AG09309 (cell line): ENCODE results near the gene RASAL1.
A peak's percentile ranks its signal among the peaks of the same experiment; 100 is the strongest.

Source experiments
- DNase-seq: peaks from one replicate; pipeline ENCODE4 v3.0.0-alpha.2; 2010; ENCODE audit warnings: low read depth
- H3K4me3 ChIP-seq: 2 replicates; pipeline ENCODE4 v1.5.1; 2011; ENCODE audit warnings: mild to moderate bottlenecking, low read depth, low read length, moderate library complexity; ENCODE audit not compliant: control insufficient read depth
- CTCF ChIP-seq: IDR thresholded peaks from 2 replicates; pipeline ENCODE4 v1.5.1; 2011; ENCODE audit warnings: mild to moderate bottlenecking, low read depth, low read length, inconsistent platforms; ENCODE audit not compliant: insufficient read depth, control insufficient read depth; ENCODE audit errors: missing control alignments

Gene RASAL1

GRCh38 chr12:113050795-113051194 lies 84.8 kb downstream of the RASAL1 start:
- no peak for DNase-seq
- no peak overlapping the region for H3K4me3 ChIP-seq
- no peak for TF ChIP-seq CTCF

GRCh38 chr12:113049976-113050742 lies 85.4 kb downstream of the RASAL1 start:
- no peak overlapping the region for H3K4me3 ChIP-seq
- DNase-seq: no peak
- TF ChIP-seq CTCF: peak; percentile 34
